NCI-H1417 (cell line): Measurements from ENCODE around the gene FOCAD.

Experiments
- DNase-seq, 3 experiments: peaks; one replicate each; lab custom pipeline; 2025; lab: John Stamatoyannopoulos, UW

The FOCAD gene

GRCh38 chr9:20872340-20872977 is 188.4 kb downstream of the FOCAD start:
- no peak for DNase-seq

DNA sequence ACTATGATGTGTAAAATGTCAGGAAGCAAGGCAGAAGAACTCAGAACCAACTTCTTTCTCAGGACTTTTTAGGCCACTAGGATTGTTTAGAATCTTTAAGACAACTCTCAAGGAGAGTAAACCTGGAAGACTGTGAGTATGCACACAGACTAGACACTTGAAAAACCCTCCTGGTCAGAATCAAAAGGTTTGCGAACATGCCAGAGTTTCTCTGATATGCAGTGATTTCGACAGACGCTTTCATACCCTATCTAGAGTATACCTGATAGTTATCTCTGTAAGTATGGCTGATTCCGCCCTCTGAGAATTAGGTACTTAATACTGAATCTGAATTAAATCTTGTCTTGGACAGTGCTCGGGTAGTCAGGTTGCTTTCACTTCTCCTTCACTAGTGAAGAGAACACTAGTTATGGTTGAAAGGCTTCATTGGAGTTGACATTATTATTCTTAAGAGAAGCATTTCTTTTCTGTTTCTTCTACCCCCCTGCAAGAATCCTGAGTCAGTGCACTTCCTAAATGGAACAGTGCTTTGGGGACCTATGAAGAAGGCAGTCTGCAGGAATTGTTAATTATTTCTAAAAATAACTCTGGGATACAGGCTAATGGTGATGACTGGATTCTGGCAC is 189.3 kb downstream of the FOCAD start:
- no peak for DNase-seq

GRCh38 chr9:20880271-20880670 is 196.2 kb downstream of the FOCAD start:
- DNase-seq: no peak

DNA sequence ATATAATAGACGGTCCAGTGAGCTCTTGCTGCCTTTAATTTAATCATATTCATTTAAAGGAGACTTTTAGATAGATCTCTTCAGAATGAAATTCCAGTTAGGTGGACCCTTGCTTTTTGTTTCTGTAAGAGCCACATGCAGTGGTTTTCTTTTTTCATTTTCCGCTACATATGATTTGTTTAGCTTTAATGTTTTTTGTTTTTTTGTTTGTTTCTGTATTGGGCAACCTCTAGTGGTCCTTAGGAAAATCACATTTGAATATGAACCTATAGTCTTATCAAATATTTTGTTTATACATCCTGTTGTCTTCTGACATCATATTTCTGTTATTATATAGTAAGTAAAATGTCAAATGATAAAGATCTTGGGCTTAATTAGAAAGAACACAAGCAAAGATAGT is 196.6 kb downstream of the FOCAD start:
- no peak for DNase-seq

- DNase-seq: peak; percentile 9 to 60 (median 15)
These were observed 201.0 kb downstream of the FOCAD start for GRCh38 chr9:20884985-20885593.

- DNase-seq: no peak
These were observed 215.0 kb downstream of the FOCAD start for GRCh38 chr9:20898885-20899554.

GRCh38 chr9:20903212-20903611 is 219.2 kb downstream of the FOCAD start:
- DNase-seq: no peak

DNA sequence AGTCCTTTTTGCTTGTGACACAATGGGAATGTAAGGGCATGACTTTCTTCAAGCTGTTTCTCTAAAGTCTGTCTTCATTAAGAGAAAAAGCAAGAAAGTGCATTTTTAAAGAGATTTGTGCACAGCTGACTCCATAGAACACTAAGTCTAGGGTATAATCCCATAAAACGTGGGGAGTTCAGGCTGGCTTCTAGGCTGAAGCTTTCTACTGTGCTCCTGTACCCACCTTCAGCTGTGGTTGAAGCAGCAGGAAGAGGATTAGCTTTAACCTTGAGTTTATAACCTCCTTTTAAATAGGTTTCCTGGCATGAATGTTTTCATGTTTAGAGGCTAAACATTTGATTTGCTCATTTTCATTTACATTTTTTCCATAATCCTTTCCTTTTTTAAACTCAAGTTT is 220.9 kb downstream of the FOCAD start:
- no peak for DNase-seq

DNA sequence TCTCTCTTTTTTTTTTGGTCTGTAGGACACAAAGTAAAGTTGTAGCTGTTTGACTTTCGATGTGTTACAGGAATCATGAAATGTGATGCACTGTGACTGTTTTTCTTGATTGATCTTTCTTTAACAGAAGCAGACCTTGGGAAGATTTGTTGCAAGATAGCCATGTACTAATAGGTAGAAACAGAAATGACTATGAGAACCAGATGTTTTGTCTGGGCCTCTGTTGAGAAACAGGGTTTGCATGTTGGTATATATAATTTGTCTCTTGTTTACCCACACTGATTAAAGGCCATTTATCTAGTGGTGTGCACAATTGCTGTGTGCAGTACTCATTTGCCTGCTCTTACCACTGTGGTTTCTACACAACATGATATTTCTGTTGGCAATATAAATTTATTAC is 222.3 kb downstream of the FOCAD start:
- peak in 1 of 3 experiments; percentile 42 for DNase-seq

- DNase-seq: no peak
These were observed 224.4 kb downstream of the FOCAD start for GRCh38 chr9:20908461-20908860.

GRCh38 chr9:20914556-20914955 is 230.5 kb downstream of the FOCAD start:
- no peak for DNase-seq

DNA sequence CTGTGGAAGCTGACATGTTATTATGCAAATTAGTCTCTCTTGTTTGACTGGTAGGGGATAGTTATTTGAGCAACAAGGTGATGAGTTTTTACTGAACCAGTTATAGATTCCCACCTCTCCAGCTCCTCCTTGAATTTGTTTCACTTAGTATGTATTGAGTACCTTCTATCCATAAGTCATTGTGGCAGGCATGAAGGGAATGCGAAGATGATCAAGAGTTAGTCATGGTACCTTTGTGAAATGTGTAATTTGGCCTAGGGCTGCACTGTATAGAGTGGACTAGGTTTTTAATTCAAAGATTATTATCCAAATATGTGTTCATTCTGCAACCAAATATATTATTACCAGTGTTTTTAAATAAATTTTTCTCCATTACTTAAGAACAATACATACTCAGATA is 237.3 kb downstream of the FOCAD start:
- DNase-seq: no peak

DNA sequence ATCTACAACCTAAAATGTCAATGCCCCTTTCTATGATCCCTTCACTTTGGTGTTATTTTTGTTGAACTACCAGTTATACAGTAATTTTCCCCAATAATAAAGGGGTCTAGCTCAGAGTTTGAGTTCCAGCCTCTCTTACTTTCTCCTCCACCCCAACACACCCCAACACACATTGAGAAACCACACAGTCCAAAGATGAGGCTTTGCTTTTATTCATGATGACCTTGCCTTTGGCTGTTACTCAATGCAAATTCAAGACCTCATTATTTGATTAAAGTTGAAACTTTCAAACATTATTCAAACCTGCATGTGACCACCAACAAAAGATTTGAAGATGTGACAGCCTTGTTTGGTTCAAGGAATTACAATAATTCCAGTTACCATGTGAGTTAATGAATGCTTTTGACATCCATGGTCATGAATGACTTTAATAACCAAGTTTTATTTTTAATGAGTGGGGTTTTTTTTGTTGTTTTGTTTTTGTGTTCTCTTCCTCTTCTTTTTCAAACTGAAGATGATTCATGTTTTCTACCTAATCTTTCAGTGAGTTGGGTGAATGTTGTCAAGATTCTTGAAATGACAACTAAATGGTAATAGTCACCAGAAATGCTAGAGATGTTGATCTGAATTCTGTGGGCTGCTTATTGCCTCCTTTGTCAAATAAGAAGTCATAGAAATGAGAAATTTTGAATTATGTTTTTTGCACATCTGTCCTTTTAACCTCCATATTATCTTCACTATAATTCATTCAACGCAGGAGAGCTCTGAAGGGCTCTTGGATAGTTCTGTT is 241.4 kb downstream of the FOCAD start:
- no peak for DNase-seq

GRCh38 chr9:20929276-20929675 is 245.2 kb downstream of the FOCAD start:
- no peak for DNase-seq

- DNase-seq: no peak
These were observed 246.8 kb downstream of the FOCAD start for GRCh38 chr9:20930836-20931235.

- DNase-seq: peak in 1 of 3 experiments; percentile 9
These were observed 256.6 kb downstream of the FOCAD start for GRCh38 chr9:20940447-20941173.

DNA sequence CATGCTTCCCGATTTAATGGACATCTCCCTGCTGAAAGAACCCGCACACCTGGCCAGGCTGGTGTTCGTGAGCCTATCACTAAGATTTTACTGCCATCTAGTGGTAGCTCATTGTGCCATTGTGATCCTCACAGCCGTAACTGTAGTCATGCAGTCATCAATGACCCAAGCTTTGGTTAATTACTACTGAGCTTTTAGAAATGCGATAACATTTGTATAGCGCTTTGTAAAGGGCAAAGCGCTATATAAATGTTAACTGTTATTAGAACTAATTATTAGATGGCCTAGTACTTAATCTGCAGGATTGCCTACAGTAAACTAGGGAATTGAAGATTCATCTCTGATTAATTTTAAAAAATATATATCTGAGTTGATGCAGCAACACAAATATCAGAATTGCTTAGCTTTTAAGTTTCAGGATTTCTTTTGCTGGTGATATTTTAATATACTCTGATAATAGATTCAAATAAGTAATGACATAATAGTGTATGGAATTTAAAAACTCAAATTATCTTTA is 257.2 kb downstream of the FOCAD start:
- DNase-seq: peak; percentile 49 to 88 (median 84)

DNA sequence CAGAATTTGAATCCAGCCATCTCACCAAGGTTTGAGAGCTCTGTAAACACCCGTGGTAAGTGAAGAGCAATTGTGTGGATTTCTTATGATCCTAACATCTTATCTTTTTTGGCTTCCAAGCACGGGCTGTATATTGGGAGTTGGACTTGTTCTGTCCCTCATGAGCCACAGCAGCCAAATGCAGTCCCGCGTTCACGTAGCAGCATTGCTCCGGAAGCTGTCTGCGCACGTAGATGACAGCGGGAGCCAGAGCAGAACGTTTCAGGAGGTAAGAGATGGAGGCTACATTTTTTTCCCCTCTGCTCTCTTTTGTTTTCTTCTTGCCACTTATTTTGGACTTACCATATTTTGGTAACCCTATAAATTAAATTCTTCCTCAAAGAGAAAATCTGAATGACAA is 260.4 kb downstream of the FOCAD start:
- no peak for DNase-seq

- no peak for DNase-seq
These were observed 261.2 kb downstream of the FOCAD start for GRCh38 chr9:20945269-20945668.

GRCh38 chr9:20945856-20946255 is 261.8 kb downstream of the FOCAD start:
- no peak for DNase-seq

DNA sequence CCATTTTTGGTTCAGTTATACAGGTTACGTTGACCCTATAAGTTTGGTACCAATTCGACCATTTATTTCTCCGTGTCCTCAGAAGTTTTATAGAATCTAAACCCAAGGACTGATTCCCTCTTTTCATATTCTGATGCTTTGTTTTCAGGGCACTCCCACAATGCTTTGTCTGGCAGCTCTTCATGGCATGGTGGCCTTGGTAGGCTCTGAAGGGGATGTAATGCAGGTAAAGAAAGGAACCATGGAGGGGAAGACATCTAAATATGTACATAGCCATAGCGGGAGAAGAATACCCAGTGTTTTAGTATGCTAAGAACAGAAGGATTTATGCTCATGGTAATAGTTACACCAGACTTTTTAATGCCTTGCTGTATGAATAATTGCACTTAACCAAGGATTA is 264.6 kb downstream of the FOCAD start:
- no peak for DNase-seq
